Measurements from ENCODE around the gene JPH2. TPM values are rescaled to one million over a fixed set of nuclear protein-coding genes. Genes with fewer than 3 reads are reported as not detected.

The JPH2 gene
- total RNA-seq, 1 experiment from 2014 or later = 0.17 TPM

DNA sequence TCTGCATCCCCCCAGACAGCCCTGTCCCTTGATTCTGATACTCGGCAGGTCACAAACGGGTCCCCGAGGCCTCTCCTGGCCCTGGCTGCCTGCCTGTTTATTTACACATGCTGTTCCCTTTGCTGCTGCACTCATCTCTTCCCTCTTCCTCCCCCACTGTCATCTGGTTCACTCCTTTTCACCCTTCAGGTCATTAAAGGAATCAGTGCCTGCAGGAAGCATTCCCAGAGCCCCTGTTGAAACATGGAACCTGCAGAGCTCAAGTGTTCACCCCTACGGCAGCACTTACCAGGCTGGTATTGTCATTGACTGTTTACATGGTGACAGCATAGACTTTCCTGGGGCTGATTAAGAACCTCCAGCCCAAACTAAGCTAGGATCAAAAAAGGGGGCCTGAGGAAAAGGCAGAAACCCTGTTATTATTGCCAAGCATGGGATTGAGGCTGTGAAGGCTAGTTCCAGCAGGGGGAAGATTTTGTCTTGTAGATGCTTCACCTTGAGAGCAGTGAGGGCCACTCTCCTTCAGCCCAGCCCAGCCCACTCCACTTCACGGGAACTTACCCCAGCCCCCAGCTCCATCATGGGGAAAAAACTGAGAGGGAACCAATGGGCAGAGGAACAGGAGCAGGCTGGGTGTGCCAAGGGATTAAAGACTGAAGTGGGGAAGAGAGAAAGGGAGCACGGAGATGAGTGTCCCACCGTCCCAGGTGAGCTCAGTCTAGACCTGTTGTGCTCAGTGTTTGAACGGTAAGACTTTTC is 73.2 kb downstream of the JPH2 start:
- Histone ChIP-seq H3K36me3 (ENCODE audit: control insufficient read depth in 1 of 2, insufficient read depth in 2 of 2, low read length in 2 of 2) (no peaks in the 10 kb centered on the region), H3K79me2 (ENCODE audit: insufficient read depth, low read length) (no peaks in the 10 kb centered on the region), H3K4me3 (replicated peaks in 1 of 2; ENCODE audit: low read depth in 1 of 2, low read length in 2 of 2) (no peak overlapping the region), H3K27me3 (ENCODE audit: insufficient read depth, low read length) (no peaks in the 10 kb centered on the region), H3K9me2 (ENCODE audit: insufficient read depth) (no peaks in the 10 kb centered on the region), H2AFZ (ENCODE audit: low read depth, low read length, poor library complexity, severe bottlenecking) (no peak overlapping the region), H3K27ac (ENCODE audit: low read depth, low read length) (no peak overlapping the region), H3K4me2 (ENCODE audit: low read length) (no peak overlapping the region), H3K9me3 (ENCODE audit: control insufficient read depth in 1 of 2, insufficient read depth in 1 of 2, low read depth in 1 of 2, low read length in 2 of 2) (no peaks in the 10 kb centered on the region), H3K4me1 (ENCODE audit: control insufficient read depth in 1 of 2, insufficient read depth in 2 of 2, low read length in 2 of 2) (peaks cover 3 to 4% of the 10 kb centered on the region in 2 experiments; a peak in 2 of 4 replicates), H3K9ac (ENCODE audit: low read length) (no peak overlapping the region), H4K20me1 (ENCODE audit: insufficient read depth) (no peaks in the 10 kb centered on the region)
- BruUV-seq (replicated peaks) = no TSS peak
- TF ChIP-seq, protein P1, sequence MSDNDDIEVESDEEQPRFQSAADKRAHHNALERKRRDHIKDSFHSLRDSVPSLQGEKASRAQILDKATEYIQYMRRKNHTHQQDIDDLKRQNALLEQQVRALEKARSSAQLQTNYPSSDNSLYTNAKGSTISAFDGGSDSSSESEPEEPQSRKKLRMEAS (IDR thresholded peaks at IDR 0.05) = no peak
- TF ChIP-seq, protein P2, sequence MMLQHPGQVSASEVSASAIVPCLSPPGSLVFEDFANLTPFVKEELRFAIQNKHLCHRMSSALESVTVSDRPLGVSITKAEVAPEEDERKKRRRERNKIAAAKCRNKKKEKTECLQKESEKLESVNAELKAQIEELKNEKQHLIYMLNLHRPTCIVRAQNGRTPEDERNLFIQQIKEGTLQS (IDR thresholded peaks at IDR 0.05) = no peak
- intact Hi-C loops (cut with micrococcal nuclease) = no loop called here
- ChIA-PET RAD21 (ENCODE audit: low non-redundant PET in 1 of 2, low total read pairs in 2 of 2, uncharacterized antibody in 2 of 2, unreplicated experiment in 2 of 2) (interaction anchor here (0.7 to 1.1 kb wide), 2 partner anchors 76 to 103 kb away, joined by 3 to 4 read pairs; no protein-coding TSS in a partner anchor), CTCF (interaction anchor here (0.5 to 2.6 kb wide), 4 partner anchors 77 to 930 kb away, joined by 3 to 16 read pairs (median 4); no protein-coding TSS in a partner anchor), POLR2A (no interaction called here)
- DNase-seq (ENCODE audit: low read depth, low spot score) (no peak), ATAC-seq (no peak)

DNA sequence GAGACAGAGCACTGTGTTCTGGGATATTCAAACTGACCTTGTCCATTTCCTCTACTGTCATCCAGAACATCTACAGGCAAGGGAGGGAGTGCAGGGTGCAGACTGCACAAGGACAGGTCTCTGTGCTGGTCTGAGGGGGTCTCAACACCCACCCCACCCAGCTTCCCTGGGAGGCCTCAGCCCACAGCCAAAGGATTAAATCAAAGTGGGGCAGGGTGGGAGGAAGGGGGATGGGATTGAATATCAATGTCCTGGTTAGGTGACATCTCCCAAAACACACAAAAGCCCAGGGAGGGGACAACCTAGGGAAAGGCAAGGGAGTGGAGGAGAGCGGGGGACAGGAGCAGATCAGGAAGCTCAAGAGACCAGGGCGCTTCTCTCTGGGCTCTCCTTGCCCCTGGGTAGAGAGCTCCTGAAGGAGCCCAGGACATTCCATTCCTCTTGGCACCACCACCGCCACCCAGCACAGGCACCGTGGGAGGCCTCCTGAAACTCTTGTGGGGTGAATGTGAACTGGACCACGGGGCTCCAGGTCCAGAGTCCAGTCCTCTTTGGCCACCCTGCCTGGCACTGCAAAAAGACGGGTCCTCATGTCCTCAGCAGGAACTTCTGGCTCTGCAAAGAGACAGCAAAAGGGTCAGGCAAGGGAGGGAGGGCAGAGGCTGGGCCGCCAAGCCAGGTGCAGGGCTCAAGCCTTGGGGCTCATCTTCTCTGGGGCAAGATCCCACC is 73.9 kb downstream of the JPH2 start:
- no peak for ATAC-seq
- H3K4me3 ChIP-seq (replicated peaks in 1 of 2; ENCODE audit: low read depth in 1 of 2, low read length in 2 of 2) = no peak overlapping the region
- TF ChIP-seq SRF (IDR thresholded peaks at IDR 0.05; ENCODE audit: low read depth) (no peak), YY1 (IDR thresholded peaks at IDR 0.05; ENCODE audit: extremely low read depth, insufficient replicate concordance, low read depth, low read length) (no peak), CEBPB (IDR thresholded peaks at IDR 0.05; ENCODE audit: low read depth) (no peak), SIN3A (IDR thresholded peaks at IDR 0.05; ENCODE audit: low read depth) (no peak)
- TF ChIP-seq, protein P3, sequence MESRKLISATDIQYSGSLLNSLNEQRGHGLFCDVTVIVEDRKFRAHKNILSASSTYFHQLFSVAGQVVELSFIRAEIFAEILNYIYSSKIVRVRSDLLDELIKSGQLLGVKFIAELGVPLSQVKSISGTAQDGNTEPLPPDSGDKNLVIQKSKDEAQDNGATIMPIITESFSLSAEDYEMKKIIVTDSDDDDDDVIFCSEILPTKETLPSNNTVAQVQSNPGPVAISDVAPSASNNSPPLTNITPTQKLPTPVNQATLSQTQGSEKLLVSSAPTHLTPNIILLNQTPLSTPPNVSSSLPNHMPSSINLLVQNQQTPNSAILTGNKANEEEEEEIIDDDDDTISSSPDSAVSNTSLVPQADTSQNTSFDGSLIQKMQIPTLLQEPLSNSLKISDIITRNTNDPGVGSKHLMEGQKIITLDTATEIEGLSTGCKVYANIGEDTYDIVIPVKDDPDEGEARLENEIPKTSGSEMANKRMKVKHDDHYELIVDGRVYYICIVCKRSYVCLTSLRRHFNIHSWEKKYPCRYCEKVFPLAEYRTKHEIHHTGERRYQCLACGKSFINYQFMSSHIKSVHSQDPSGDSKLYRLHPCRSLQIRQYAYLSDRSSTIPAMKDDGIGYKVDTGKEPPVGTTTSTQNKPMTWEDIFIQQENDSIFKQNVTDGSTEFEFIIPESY (IDR thresholded peaks at IDR 0.05; ENCODE audit: extremely low read depth, insufficient replicate concordance, low read length) = no peak
- no peaks in the 10 kb centered on the region for H3K79me2 ChIP-seq (ENCODE audit: insufficient read depth, low read length)
- H3K27ac ChIP-seq (ENCODE audit: low read depth, low read length) = no peak overlapping the region
- BruUV-seq (replicated peaks) = no TSS peak
- no peak overlapping the region for H2AFZ ChIP-seq (ENCODE audit: low read depth, low read length, poor library complexity, severe bottlenecking)
- peaks cover 1 to 4% of the 10 kb centered on the region in 2 experiments; a peak in 2 of 4 replicates for H3K9me3 ChIP-seq (ENCODE audit: control insufficient read depth in 1 of 2, insufficient read depth in 1 of 2, low read depth in 1 of 2, low read length in 2 of 2)
- no peak overlapping the region for H3K9ac ChIP-seq (ENCODE audit: low read length)
- ChIA-PET CTCF (interaction anchor here (0.5 to 2.4 kb wide), 3 partner anchors 77 to 667 kb away, joined by 3 to 13 read pairs (median 4); no protein-coding TSS in a partner anchor), POLR2A (no interaction called here), RAD21 (ENCODE audit: low non-redundant PET in 1 of 2, low total read pairs in 2 of 2, uncharacterized antibody in 2 of 2, unreplicated experiment in 2 of 2) (no interaction called here)
- H3K4me2 ChIP-seq (ENCODE audit: low read length) = no peak overlapping the region
- intact Hi-C loops (cut with micrococcal nuclease) = no loop called here
- no peaks in the 10 kb centered on the region for H3K27me3 ChIP-seq (ENCODE audit: insufficient read depth, low read length)
- H4K20me1 ChIP-seq (ENCODE audit: insufficient read depth) = no peaks in the 10 kb centered on the region
- no peak for DNase-seq (ENCODE audit: low read depth, low spot score)
- no peaks in the 10 kb centered on the region for H3K9me2 ChIP-seq (ENCODE audit: insufficient read depth)
- no peaks in the 10 kb centered on the region for H3K36me3 ChIP-seq (ENCODE audit: control insufficient read depth in 1 of 2, insufficient read depth in 2 of 2, low read length in 2 of 2)
- H3K4me1 ChIP-seq (ENCODE audit: control insufficient read depth in 1 of 2, insufficient read depth in 2 of 2, low read length in 2 of 2) = peaks cover 3 to 4% of the 10 kb centered on the region in 2 experiments; a peak in 2 of 4 replicates
